Suppressor macrophage treated with lipopolysaccharide for 4 hours (primary cell): ENCODE results near the gene CIPC.

ENCODE experiments used
- DNase-seq: peaks from one replicate; pipeline ENCODE4 v3.0.0-alpha.2; 2020

CIPC gene

GRCh38 chr14:77128414-77128891 lies 30.4 kb downstream of the CIPC start:
- DNase-seq = no peak

GRCh38 chr14:77130386-77130785 lies 32.3 kb downstream of the CIPC start:
- no peak for DNase-seq

- DNase-seq = no peak
Observed at GRCh38 chr14:77131206-77131605, 33.1 kb downstream of the CIPC start.

GRCh38 chr14:77131871-77132486 lies 33.9 kb downstream of the CIPC start:
- no peak for DNase-seq

- peak; percentile 65 for DNase-seq
Observed at GRCh38 chr14:77133720-77134338, 35.8 kb downstream of the CIPC start.

- DNase-seq = no peak
Observed at GRCh38 chr14:77139022-77139421, 41.0 kb downstream of the CIPC start.

- DNase-seq = peak; percentile 45
Observed at GRCh38 chr14:77139540-77140358, 41.7 kb downstream of the CIPC start.

GRCh38 chr14:77140359-77141213 lies 42.5 kb downstream of the CIPC start:
- no peak for DNase-seq

- peak; percentile 10 for DNase-seq
Observed at GRCh38 chr14:77141214-77142004, 43.4 kb downstream of the CIPC start, which contains the start of gene ZDHHC22. Gene ZDHHC22 (minus strand): TSS chr14:77141791. CDS start chr14:77139738, 2,053 bp downstream.

GRCh38 chr14:77142005-77142800 lies 44.1 kb downstream of the CIPC start:
- no peak for DNase-seq

- no peak for DNase-seq
Observed at GRCh38 chr14:77143071-77143470, 45.0 kb downstream of the CIPC start.

GRCh38 chr14:77144412-77145115 lies 46.5 kb downstream of the CIPC start:
- no peak for DNase-seq

- DNase-seq = no peak
Observed at GRCh38 chr14:77145975-77146740, 48.1 kb downstream of the CIPC start.

- DNase-seq = no peak
Observed at GRCh38 chr14:77148510-77149231, 50.6 kb downstream of the CIPC start.

GRCh38 chr14:77151245-77151644 lies 53.2 kb downstream of the CIPC start:
- peak; percentile 18 for DNase-seq

- DNase-seq = peak; percentile 52
Observed at GRCh38 chr14:77151918-77152588, 54.0 kb downstream of the CIPC start.

GRCh38 chr14:77153802-77154201 lies 55.7 kb downstream of the CIPC start:
- DNase-seq = no peak

- no peak for DNase-seq
Observed at GRCh38 chr14:77154421-77154820, 56.4 kb downstream of the CIPC start.
